ENCODE measurements around the gene BSG. TPM values are rescaled to one million over a fixed set of nuclear protein-coding genes. Genes with fewer than 3 reads are reported as not detected.

The BSG gene
- total RNA-seq, 1 experiment from 2014 or later = 653 TPM

GRCh38 chr19:622666-623065, 50.3 kb downstream of the BSG start:
- Histone ChIP-seq H3K4me3 (ENCODE audit: low read depth in 2 of 2, low read length in 2 of 2) (no peak overlapping the region), H3K36me3 (ENCODE audit: control insufficient read depth, insufficient read depth, low read length) (no peaks in the 10 kb centered on the region), H3K9me3 (ENCODE audit: control insufficient read depth, insufficient read depth, low read depth, low read length) (no peaks in the 10 kb centered on the region), H3K4me1 (ENCODE audit: control insufficient read depth, insufficient read depth, low read length) (no peaks in the 10 kb centered on the region; the same call in 1 of the 2 replicates), H3K27ac (ENCODE audit: low read length) (no peak overlapping the region), H3K27me3 (ENCODE audit: control insufficient read depth, insufficient read depth, low read length) (no peaks in the 10 kb centered on the region)
- in situ Hi-C loops (cut with HindIII; ENCODE audit: low pct_unique_long_range_greater_than_20kb, low sequenced_read_pairs) = no loop called here
- TF ChIP-seq TCF7L2 (IDR thresholded peaks at IDR 0.05; ENCODE audit: low read depth, low read length) (no peak), POLR2AphosphoS5 (IDR thresholded peaks at IDR 0.05; ENCODE audit: low read depth, low read length) (no peak), CTCF (IDR thresholded peaks at IDR 0.05) (no peak), SIN3A (IDR thresholded peaks at IDR 0.05; ENCODE audit: borderline replicate concordance, insufficient read depth, low read depth, low read length) (no peak), REST (IDR thresholded peaks at IDR 0.05; ENCODE audit: insufficient read depth in 1 of 2, low read depth in 2 of 2, low read length in 1 of 2) (no peak)
- ATAC-seq = no peak
- no peak for DNase-seq (ENCODE audit: low read depth, low spot score)
- POLR2A ChIA-PET = no interaction called here
- BruUV-seq (replicated peaks) = no TSS peak
- CTCF ChIA-PET = no interaction called here
- intact Hi-C loops (cut with micrococcal nuclease; ENCODE audit: unreplicated experiment) = no loop called here

- intact Hi-C loops (cut with micrococcal nuclease; ENCODE audit: unreplicated experiment) = no loop called here
- Histone ChIP-seq H3K4me3 (ENCODE audit: low read depth in 2 of 2, low read length in 2 of 2) (no peak overlapping the region), H3K4me1 (ENCODE audit: control insufficient read depth, insufficient read depth, low read length) (no peaks in the 10 kb centered on the region; the same call in 1 of the 2 replicates), H3K9me3 (ENCODE audit: control insufficient read depth, insufficient read depth, low read depth, low read length) (no peaks in the 10 kb centered on the region), H3K36me3 (ENCODE audit: control insufficient read depth, insufficient read depth, low read length) (no peaks in the 10 kb centered on the region), H3K27me3 (ENCODE audit: control insufficient read depth, insufficient read depth, low read length) (no peaks in the 10 kb centered on the region), H3K27ac (ENCODE audit: low read length) (no peak overlapping the region)
- POLR2A ChIA-PET = no interaction called here
- ATAC-seq (no peak; the same call in 1 of the 2 replicates), DNase-seq (ENCODE audit: low read depth, low spot score) (no peak)
- in situ Hi-C loops (cut with HindIII; ENCODE audit: low pct_unique_long_range_greater_than_20kb, low sequenced_read_pairs) = no loop called here
- no TSS peak for BruUV-seq (replicated peaks)
- TF ChIP-seq TCF7L2 (IDR thresholded peaks at IDR 0.05; ENCODE audit: low read depth, low read length) = no peak
- no peak for TF ChIP-seq SIN3A (IDR thresholded peaks at IDR 0.05; ENCODE audit: borderline replicate concordance, insufficient read depth, low read depth, low read length)
- no peak for TF ChIP-seq CTCF (IDR thresholded peaks at IDR 0.05)
- TF ChIP-seq REST (IDR thresholded peaks at IDR 0.05; ENCODE audit: insufficient read depth in 1 of 2, low read depth in 2 of 2, low read length in 1 of 2) = no peak
- TF ChIP-seq POLR2AphosphoS5 (IDR thresholded peaks at IDR 0.05; ENCODE audit: low read depth, low read length) = no peak
- CTCF ChIA-PET = no interaction called here
Observed at GRCh38 chr19:623175-623916, 51.0 kb downstream of the BSG start.
